ENCODE results near the gene SLC22A17. TPM values are rescaled to one million over a fixed set of nuclear protein-coding genes. Genes with fewer than 3 reads are reported as not detected.
A peak's percentile ranks its signal among the peaks of the same experiment; 100 is the strongest.

Gene SLC22A17
- total and polyA plus RNA-seq, 4 donors = 1.1 to 14.6 (median 2.6) TPM

GRCh38 chr14:23322568-23323517 is 29.8 kb downstream of the SLC22A17 start:
- Histone ChIP-seq H3K4me3 (ENCODE audit: low read depth in 1 of 3, low read length in 3 of 3) (peak overlapping the region; percentile 92 to 96 (median 92)), H3K36me3 (ENCODE audit: control insufficient read depth in 4 of 4, insufficient read depth in 3 of 4, low read depth in 1 of 4, low read length in 3 of 4) (peaks cover 8 to 22% (median 21%) of the 10 kb centered on the region in 4 donors), H3K9me3 (ENCODE audit: control insufficient read depth in 4 of 4, low read length in 3 of 4) (no peaks in the 10 kb centered on the region), H3K4me1 (ENCODE audit: control insufficient read depth in 4 of 4, insufficient read depth in 4 of 4, low read length in 3 of 4) (peaks cover 6 to 25% (median 12%) of the 10 kb centered on the region in 4 donors), H3K27ac (ENCODE audit: low read depth in 1 of 2, low read length in 2 of 2) (peak overlapping the region; percentile 85 to 93), H3K9ac (ENCODE audit: low read depth in 1 of 2, low read length in 2 of 2) (peak overlapping the region; percentile 91 to 95), H3K27me3 (ENCODE audit: control insufficient read depth in 4 of 4, insufficient read depth in 4 of 4, low read length in 3 of 4) (no peaks in the 10 kb centered on the region)
- no peak for TF ChIP-seq RXRA (IDR thresholded peaks at IDR 0.05)
- 55% methylated on average over 10 of the region's 10 CpGs for WGBS
- DNase-seq (ENCODE audit: low spot score) = no peak

GRCh38 chr14:23321572-23322547 is 30.8 kb downstream of the SLC22A17 start:
- DNase-seq (ENCODE audit: low spot score) = peak; percentile 74
- 1% methylated on average over 64 of the region's 64 CpGs for WGBS
- Histone ChIP-seq H3K36me3 (ENCODE audit: control insufficient read depth in 4 of 4, insufficient read depth in 3 of 4, low read depth in 1 of 4, low read length in 3 of 4) (peaks cover 8 to 22% (median 21%) of the 10 kb centered on the region in 4 donors), H3K4me3 (ENCODE audit: low read depth in 1 of 3, low read length in 3 of 3) (peak overlapping the region; percentile 92 to 96 (median 92)), H3K9ac (ENCODE audit: low read depth in 1 of 2, low read length in 2 of 2) (peak overlapping the region; percentile 91 to 95), H3K27ac (ENCODE audit: low read depth in 1 of 2, low read length in 2 of 2) (peak overlapping the region; percentile 85 to 93), H3K4me1 (ENCODE audit: control insufficient read depth in 4 of 4, insufficient read depth in 4 of 4, low read length in 3 of 4) (peaks cover 6 to 22% (median 12%) of the 10 kb centered on the region in 4 donors), H3K9me3 (ENCODE audit: control insufficient read depth in 4 of 4, low read length in 3 of 4) (no peaks in the 10 kb centered on the region), H3K27me3 (ENCODE audit: control insufficient read depth in 4 of 4, insufficient read depth in 4 of 4, low read length in 3 of 4) (no peaks in the 10 kb centered on the region)
- TF ChIP-seq FOXA2 (IDR thresholded peaks at IDR 0.05) (no peak), CTCF (IDR thresholded peaks at IDR 0.05; ENCODE audit: low read depth, low read length, missing input control) (no peak), EGR1 (IDR thresholded peaks at IDR 0.05; ENCODE audit: low read depth in 2 of 2) (no peak), MAX (IDR thresholded peaks at IDR 0.05) (no peak), SP1 (IDR thresholded peaks at IDR 0.05) (no peak), HNF4A (conservative IDR thresholded peaks at IDR 0.05) (peak; percentile 44 to 49), FOXA1 (IDR thresholded peaks at IDR 0.05) (no peak), GABPA (IDR thresholded peaks at IDR 0.05 in 1 of 2, conservative IDR thresholded peaks at IDR 0.05 in 1 of 2) (no peak), TAF1 (conservative IDR thresholded peaks at IDR 0.05) (peak; percentile 27), HNF4G (IDR thresholded peaks at IDR 0.05) (no peak), JUND (IDR thresholded peaks at IDR 0.05) (no peak), YY1 (IDR thresholded peaks at IDR 0.05) (peak; percentile 12), RXRA (IDR thresholded peaks at IDR 0.05) (no peak), NR2F2 (IDR thresholded peaks at IDR 0.05) (no peak), RAD21 (IDR thresholded peaks at IDR 0.05) (no peak), ZBTB33 (IDR thresholded peaks at IDR 0.05) (no peak)
- TF ChIP-seq, protein P1, sequence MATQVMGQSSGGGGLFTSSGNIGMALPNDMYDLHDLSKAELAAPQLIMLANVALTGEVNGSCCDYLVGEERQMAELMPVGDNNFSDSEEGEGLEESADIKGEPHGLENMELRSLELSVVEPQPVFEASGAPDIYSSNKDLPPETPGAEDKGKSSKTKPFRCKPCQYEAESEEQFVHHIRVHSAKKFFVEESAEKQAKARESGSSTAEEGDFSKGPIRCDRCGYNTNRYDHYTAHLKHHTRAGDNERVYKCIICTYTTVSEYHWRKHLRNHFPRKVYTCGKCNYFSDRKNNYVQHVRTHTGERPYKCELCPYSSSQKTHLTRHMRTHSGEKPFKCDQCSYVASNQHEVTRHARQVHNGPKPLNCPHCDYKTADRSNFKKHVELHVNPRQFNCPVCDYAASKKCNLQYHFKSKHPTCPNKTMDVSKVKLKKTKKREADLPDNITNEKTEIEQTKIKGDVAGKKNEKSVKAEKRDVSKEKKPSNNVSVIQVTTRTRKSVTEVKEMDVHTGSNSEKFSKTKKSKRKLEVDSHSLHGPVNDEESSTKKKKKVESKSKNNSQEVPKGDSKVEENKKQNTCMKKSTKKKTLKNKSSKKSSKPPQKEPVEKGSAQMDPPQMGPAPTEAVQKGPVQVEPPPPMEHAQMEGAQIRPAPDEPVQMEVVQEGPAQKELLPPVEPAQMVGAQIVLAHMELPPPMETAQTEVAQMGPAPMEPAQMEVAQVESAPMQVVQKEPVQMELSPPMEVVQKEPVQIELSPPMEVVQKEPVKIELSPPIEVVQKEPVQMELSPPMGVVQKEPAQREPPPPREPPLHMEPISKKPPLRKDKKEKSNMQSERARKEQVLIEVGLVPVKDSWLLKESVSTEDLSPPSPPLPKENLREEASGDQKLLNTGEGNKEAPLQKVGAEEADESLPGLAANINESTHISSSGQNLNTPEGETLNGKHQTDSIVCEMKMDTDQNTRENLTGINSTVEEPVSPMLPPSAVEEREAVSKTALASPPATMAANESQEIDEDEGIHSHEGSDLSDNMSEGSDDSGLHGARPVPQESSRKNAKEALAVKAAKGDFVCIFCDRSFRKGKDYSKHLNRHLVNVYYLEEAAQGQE (IDR thresholded peaks at IDR 0.05) = no peak
- TF ChIP-seq, protein P2, sequence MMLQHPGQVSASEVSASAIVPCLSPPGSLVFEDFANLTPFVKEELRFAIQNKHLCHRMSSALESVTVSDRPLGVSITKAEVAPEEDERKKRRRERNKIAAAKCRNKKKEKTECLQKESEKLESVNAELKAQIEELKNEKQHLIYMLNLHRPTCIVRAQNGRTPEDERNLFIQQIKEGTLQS (IDR thresholded peaks at IDR 0.05) = no peak
